ENCODE results near the gene SHC4. TPM values are rescaled to one million over a fixed set of nuclear protein-coding genes. Genes with fewer than 3 reads are reported as not detected.

The SHC4 gene
- total and polyA plus RNA-seq, 5 donors, result 2.4 to 6.6 (median 3.5) TPM

DNA sequence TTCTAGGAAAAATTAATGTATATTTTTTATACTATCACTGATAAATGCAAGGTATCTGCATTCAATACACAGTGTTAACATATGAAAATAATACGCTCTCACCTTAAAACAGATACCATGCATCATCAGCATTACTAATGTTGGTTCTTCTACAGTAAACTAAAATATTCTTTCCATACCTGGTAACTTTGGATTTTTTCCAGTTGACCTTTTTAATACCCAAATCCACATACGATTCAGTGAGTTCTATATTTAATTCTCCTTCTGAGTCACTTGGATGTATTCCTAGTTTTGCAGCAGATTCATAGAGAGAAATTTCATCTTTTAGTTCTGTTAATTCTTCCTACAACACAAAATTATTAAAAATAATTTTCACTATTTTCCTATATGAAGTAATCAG is 182.7 kb downstream of the SHC4 start:
- Histone ChIP-seq H3K9me3 (ENCODE audit: control insufficient read depth, low read length) (no peaks in the 10 kb centered on the region), H3K4me1 (ENCODE audit: control insufficient read depth, insufficient read depth, low read length) (no peaks in the 10 kb centered on the region), H3K4me3 (ENCODE audit: low read length) (no peak overlapping the region), H3K27ac (ENCODE audit: low read length) (no peak overlapping the region), H3K27me3 (ENCODE audit: control insufficient read depth, insufficient read depth) (no peaks in the 10 kb centered on the region)
- ATAC-seq, result no peak
- 69% methylated on average over 2 of the region's 2 CpGs for WGBS
- no peak for DNase-seq
- intact Hi-C loops (cut with DNase I), result no loop called here

- no peaks in the 10 kb centered on the region for H3K4me1 ChIP-seq (ENCODE audit: control insufficient read depth, insufficient read depth, low read length)
- H3K9me3 ChIP-seq (ENCODE audit: control insufficient read depth, low read length), result no peaks in the 10 kb centered on the region
- ATAC-seq (no peak), DNase-seq (no peak)
- H3K27ac ChIP-seq (ENCODE audit: low read length), result no peak overlapping the region
- intact Hi-C loops (cut with DNase I), result no loop called here
- 70% methylated on average over 10 of the region's 10 CpGs for WGBS
- H3K27me3 ChIP-seq (ENCODE audit: control insufficient read depth, insufficient read depth), result no peaks in the 10 kb centered on the region
- no peak overlapping the region for H3K4me3 ChIP-seq (ENCODE audit: low read length)
Measured at GRCh38 chr15:48778331-48778730, 185.4 kb downstream of the SHC4 start.

GRCh38 chr15:48777645-48778330 is 185.9 kb downstream of the SHC4 start:
- H3K27ac ChIP-seq (ENCODE audit: low read length), result no peak overlapping the region
- intact Hi-C loops (cut with DNase I), result no loop called here
- no peaks in the 10 kb centered on the region for H3K9me3 ChIP-seq (ENCODE audit: control insufficient read depth, low read length)
- DNase-seq (no peak), ATAC-seq (peak; percentile 21 to 56)
- no peaks in the 10 kb centered on the region for H3K27me3 ChIP-seq (ENCODE audit: control insufficient read depth, insufficient read depth)
- H3K4me1 ChIP-seq (ENCODE audit: control insufficient read depth, insufficient read depth, low read length), result no peaks in the 10 kb centered on the region
- no peak overlapping the region for H3K4me3 ChIP-seq (ENCODE audit: low read length)
- 38% methylated on average over 1 of the region's 1 CpG for WGBS

DNA sequence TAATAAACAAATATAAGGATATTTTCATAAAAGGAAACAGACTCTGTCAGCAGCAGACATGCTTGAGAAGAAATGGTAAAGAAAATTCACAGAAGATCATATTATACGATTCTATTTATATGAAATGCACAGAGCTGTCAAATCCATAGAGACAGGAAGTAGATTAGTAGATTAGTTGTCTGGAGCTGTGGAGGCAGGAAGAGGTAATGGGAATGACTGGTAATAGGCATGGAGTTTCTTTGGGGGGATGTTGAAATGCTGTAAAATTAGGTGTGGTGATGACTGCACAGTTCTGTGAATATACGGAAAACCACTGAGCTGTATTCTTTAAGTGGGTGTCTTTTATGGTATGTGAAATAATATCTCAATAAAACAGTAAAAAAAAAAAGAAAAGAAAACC is 188.2 kb downstream of the SHC4 start:
- no peak for ATAC-seq
- no peak overlapping the region for H3K27ac ChIP-seq (ENCODE audit: low read length)
- 84% methylated on average over 2 of the region's 2 CpGs for WGBS
- no peaks in the 10 kb centered on the region for H3K27me3 ChIP-seq (ENCODE audit: control insufficient read depth, insufficient read depth)
- no peak for DNase-seq
- intact Hi-C loops (cut with DNase I), result no loop called here
- no peaks in the 10 kb centered on the region for H3K9me3 ChIP-seq (ENCODE audit: control insufficient read depth, low read length)
- no peak overlapping the region for H3K4me3 ChIP-seq (ENCODE audit: low read length)
- no peaks in the 10 kb centered on the region for H3K4me1 ChIP-seq (ENCODE audit: control insufficient read depth, insufficient read depth, low read length)

- Histone ChIP-seq H3K27me3 (ENCODE audit: control insufficient read depth, insufficient read depth) (no peaks in the 10 kb centered on the region), H3K4me3 (ENCODE audit: low read length) (no peak overlapping the region), H3K4me1 (ENCODE audit: control insufficient read depth, insufficient read depth, low read length) (no peaks in the 10 kb centered on the region), H3K27ac (ENCODE audit: low read length) (no peak overlapping the region), H3K9me3 (ENCODE audit: control insufficient read depth, low read length) (no peaks in the 10 kb centered on the region)
- intact Hi-C loops (cut with DNase I), result no loop called here
- 99% methylated on average over 1 of the region's 1 CpG for WGBS
- no peak for DNase-seq
- ATAC-seq, result no peak
Measured at GRCh38 chr15:48774484-48774883, 189.2 kb downstream of the SHC4 start.

Other genes with a start within 250 kb of the SHC4 start
- gene CEP152, start 152.8 kb downstream of the SHC4 start, total RNA-seq, result 1 to 10 TPM; 2.1 to 2.8 (median 2.6) TPM
- 1.0 TPM for gene CEP152, start 152.8 kb downstream of the SHC4 start, polyA plus RNA-seq
- 100 to 1,000 TPM; 258 to 299 (median 276) TPM for gene EID1, start 85.8 kb downstream of the SHC4 start, total RNA-seq
- gene EID1, start 85.8 kb downstream of the SHC4 start, polyA plus RNA-seq, result 318 TPM
- gene SECISBP2L, start 82.5 kb upstream of the SHC4 start, total RNA-seq, result 10 to 100 TPM; 31.7 to 36.9 (median 34.4) TPM
- 9.1 TPM for gene SECISBP2L, start 82.5 kb upstream of the SHC4 start, polyA plus RNA-seq
- gene COPS2, start 191.7 kb upstream of the SHC4 start, total RNA-seq, result 10 to 100 TPM; 64.3 to 78.2 (median 70.8) TPM
- 43.1 TPM for gene COPS2, start 191.7 kb upstream of the SHC4 start, polyA plus RNA-seq
- 10 to 100 TPM; 26.9 to 37.7 (median 30.2) TPM for gene GALK2, start 206.3 kb upstream of the SHC4 start, total RNA-seq
- 19.2 TPM for gene GALK2, start 206.3 kb upstream of the SHC4 start, polyA plus RNA-seq

All from right cardiac atrium (tissue), 5 donors.